Measurements from ENCODE around the gene PRMT7. TPM values are rescaled to one million over a fixed set of nuclear protein-coding genes. Genes with fewer than 3 reads are reported as not detected.

PRMT7 gene
- total RNA-seq, 1 experiment from 2014 or later = 33.1 TPM

DNA sequence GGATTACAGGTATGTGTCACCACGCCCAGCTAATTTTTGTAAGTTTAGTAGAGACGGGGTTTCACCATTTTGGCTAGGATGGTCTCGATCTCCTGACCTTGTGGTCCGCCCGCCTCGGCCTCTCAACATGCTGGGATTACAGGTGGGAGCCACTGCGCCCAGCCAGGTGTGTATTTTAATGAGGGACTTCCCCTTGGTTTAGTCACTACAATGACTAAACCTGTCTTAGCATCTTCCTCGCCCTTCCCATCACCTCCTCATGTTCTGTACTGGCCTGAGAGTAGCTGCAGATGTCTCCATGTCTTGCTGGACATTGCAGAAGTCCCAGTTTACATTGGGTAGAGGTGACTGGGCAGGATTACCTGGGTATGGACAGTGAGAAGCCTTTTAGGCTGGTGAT lies 36.9 kb upstream of the PRMT7 start:
- in situ Hi-C loops (cut with HindIII; ENCODE audit: low pct_unique_long_range_greater_than_20kb, low sequenced_read_pairs) (no loop called here), intact Hi-C loops (cut with micrococcal nuclease; ENCODE audit: unreplicated experiment) (no loop called here)
- H3K27ac ChIP-seq (ENCODE audit: low read length) = no peak overlapping the region
- ATAC-seq (no peak), DNase-seq (ENCODE audit: low read depth, low spot score) (no peak)
- H3K4me3 ChIP-seq (ENCODE audit: low read depth in 2 of 2, low read length in 2 of 2) = no peak overlapping the region
- H3K4me1 ChIP-seq (ENCODE audit: control insufficient read depth, insufficient read depth, low read length) = no peaks in the 10 kb centered on the region; the same call in 1 of the 2 replicates
- no TSS peak for BruUV-seq (replicated peaks)
- no peaks in the 10 kb centered on the region for H3K9me3 ChIP-seq (ENCODE audit: control insufficient read depth, insufficient read depth, low read depth, low read length)
- ChIA-PET CTCF (no interaction called here), POLR2A (interaction anchor here (0.6 kb wide), 1 partner anchor 37 kb away, joined by 3 read pairs; no protein-coding TSS in a partner anchor)
- H3K36me3 ChIP-seq (ENCODE audit: control insufficient read depth, insufficient read depth, low read length) = no peaks in the 10 kb centered on the region
- H3K27me3 ChIP-seq (ENCODE audit: control insufficient read depth, insufficient read depth, low read length) = no peaks in the 10 kb centered on the region
- TF ChIP-seq, protein P1, sequence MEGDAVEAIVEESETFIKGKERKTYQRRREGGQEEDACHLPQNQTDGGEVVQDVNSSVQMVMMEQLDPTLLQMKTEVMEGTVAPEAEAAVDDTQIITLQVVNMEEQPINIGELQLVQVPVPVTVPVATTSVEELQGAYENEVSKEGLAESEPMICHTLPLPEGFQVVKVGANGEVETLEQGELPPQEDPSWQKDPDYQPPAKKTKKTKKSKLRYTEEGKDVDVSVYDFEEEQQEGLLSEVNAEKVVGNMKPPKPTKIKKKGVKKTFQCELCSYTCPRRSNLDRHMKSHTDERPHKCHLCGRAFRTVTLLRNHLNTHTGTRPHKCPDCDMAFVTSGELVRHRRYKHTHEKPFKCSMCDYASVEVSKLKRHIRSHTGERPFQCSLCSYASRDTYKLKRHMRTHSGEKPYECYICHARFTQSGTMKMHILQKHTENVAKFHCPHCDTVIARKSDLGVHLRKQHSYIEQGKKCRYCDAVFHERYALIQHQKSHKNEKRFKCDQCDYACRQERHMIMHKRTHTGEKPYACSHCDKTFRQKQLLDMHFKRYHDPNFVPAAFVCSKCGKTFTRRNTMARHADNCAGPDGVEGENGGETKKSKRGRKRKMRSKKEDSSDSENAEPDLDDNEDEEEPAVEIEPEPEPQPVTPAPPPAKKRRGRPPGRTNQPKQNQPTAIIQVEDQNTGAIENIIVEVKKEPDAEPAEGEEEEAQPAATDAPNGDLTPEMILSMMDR (IDR thresholded peaks at IDR 0.05) = no peak
- no peak for TF ChIP-seq SIN3A (IDR thresholded peaks at IDR 0.05; ENCODE audit: borderline replicate concordance, insufficient read depth, low read depth, low read length)
- no peak for TF ChIP-seq POLR2AphosphoS5 (IDR thresholded peaks at IDR 0.05; ENCODE audit: low read depth, low read length)
- TF ChIP-seq, protein P2, sequence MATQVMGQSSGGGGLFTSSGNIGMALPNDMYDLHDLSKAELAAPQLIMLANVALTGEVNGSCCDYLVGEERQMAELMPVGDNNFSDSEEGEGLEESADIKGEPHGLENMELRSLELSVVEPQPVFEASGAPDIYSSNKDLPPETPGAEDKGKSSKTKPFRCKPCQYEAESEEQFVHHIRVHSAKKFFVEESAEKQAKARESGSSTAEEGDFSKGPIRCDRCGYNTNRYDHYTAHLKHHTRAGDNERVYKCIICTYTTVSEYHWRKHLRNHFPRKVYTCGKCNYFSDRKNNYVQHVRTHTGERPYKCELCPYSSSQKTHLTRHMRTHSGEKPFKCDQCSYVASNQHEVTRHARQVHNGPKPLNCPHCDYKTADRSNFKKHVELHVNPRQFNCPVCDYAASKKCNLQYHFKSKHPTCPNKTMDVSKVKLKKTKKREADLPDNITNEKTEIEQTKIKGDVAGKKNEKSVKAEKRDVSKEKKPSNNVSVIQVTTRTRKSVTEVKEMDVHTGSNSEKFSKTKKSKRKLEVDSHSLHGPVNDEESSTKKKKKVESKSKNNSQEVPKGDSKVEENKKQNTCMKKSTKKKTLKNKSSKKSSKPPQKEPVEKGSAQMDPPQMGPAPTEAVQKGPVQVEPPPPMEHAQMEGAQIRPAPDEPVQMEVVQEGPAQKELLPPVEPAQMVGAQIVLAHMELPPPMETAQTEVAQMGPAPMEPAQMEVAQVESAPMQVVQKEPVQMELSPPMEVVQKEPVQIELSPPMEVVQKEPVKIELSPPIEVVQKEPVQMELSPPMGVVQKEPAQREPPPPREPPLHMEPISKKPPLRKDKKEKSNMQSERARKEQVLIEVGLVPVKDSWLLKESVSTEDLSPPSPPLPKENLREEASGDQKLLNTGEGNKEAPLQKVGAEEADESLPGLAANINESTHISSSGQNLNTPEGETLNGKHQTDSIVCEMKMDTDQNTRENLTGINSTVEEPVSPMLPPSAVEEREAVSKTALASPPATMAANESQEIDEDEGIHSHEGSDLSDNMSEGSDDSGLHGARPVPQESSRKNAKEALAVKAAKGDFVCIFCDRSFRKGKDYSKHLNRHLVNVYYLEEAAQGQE (IDR thresholded peaks at IDR 0.05; ENCODE audit: insufficient read depth in 1 of 2, low read depth in 2 of 2, low read length in 1 of 2) = no peak
- TF ChIP-seq TCF7L2 (IDR thresholded peaks at IDR 0.05; ENCODE audit: low read depth, low read length) = no peak

DNA sequence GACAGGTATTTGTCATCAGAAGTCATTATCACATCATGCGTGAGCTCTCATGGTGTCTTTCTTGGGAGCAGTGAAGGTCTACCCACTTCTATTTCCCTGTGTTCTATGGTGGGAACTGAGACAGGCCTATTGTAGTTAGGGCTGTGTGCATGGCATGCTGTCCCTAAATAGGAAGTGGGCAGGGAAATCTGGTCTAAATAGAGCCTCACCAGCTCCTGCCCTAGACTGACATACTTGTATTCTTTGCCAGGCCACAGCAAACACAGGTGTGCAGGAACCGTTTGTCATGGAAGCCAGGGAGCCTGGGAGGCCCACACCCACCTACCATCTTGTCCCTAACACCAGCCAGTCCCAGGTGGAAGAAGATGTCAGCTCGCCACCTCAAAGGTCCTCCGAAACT lies 36.4 kb upstream of the PRMT7 start:
- intact Hi-C loops (cut with micrococcal nuclease; ENCODE audit: unreplicated experiment) (no loop called here), in situ Hi-C loops (cut with HindIII; ENCODE audit: low pct_unique_long_range_greater_than_20kb, low sequenced_read_pairs) (no loop called here)
- Histone ChIP-seq H3K4me3 (ENCODE audit: low read depth in 2 of 2, low read length in 2 of 2) (no peak overlapping the region), H3K9me3 (ENCODE audit: control insufficient read depth, insufficient read depth, low read depth, low read length) (no peaks in the 10 kb centered on the region), H3K27ac (ENCODE audit: low read length) (no peak overlapping the region), H3K36me3 (ENCODE audit: control insufficient read depth, insufficient read depth, low read length) (no peaks in the 10 kb centered on the region), H3K4me1 (ENCODE audit: control insufficient read depth, insufficient read depth, low read length) (no peaks in the 10 kb centered on the region; the same call in 1 of the 2 replicates), H3K27me3 (ENCODE audit: control insufficient read depth, insufficient read depth, low read length) (no peaks in the 10 kb centered on the region)
- BruUV-seq (replicated peaks) = no TSS peak
- ChIA-PET CTCF (no interaction called here), POLR2A (interaction anchor here (0.6 kb wide), 1 partner anchor 37 kb away, joined by 3 read pairs; no protein-coding TSS in a partner anchor)
- ATAC-seq (no peak), DNase-seq (ENCODE audit: low read depth, low spot score) (no peak)
- TF ChIP-seq, protein P2 (IDR thresholded peaks at IDR 0.05; ENCODE audit: insufficient read depth in 1 of 2, low read depth in 2 of 2, low read length in 1 of 2) = no peak
- no peak for TF ChIP-seq TCF7L2 (IDR thresholded peaks at IDR 0.05; ENCODE audit: low read depth, low read length)
- no peak for TF ChIP-seq POLR2AphosphoS5 (IDR thresholded peaks at IDR 0.05; ENCODE audit: low read depth, low read length)
- TF ChIP-seq, protein P1 (IDR thresholded peaks at IDR 0.05) = no peak
- TF ChIP-seq SIN3A (IDR thresholded peaks at IDR 0.05; ENCODE audit: borderline replicate concordance, insufficient read depth, low read depth, low read length) = no peak

Measured in Panc1 (cell line).